Measurements from ENCODE around the gene ZFP69B. TPM values are rescaled to one million over a fixed set of nuclear protein-coding genes. Genes with fewer than 3 reads are reported as not detected.
A peak's percentile ranks its signal among the peaks of the same experiment; 100 is the strongest.

Gene ZFP69B
- total RNA-seq (2014; rRNA removed; shearing (Covaris generic)) = 4.0 and 7.2 TPM in 2 replicates

DNA sequence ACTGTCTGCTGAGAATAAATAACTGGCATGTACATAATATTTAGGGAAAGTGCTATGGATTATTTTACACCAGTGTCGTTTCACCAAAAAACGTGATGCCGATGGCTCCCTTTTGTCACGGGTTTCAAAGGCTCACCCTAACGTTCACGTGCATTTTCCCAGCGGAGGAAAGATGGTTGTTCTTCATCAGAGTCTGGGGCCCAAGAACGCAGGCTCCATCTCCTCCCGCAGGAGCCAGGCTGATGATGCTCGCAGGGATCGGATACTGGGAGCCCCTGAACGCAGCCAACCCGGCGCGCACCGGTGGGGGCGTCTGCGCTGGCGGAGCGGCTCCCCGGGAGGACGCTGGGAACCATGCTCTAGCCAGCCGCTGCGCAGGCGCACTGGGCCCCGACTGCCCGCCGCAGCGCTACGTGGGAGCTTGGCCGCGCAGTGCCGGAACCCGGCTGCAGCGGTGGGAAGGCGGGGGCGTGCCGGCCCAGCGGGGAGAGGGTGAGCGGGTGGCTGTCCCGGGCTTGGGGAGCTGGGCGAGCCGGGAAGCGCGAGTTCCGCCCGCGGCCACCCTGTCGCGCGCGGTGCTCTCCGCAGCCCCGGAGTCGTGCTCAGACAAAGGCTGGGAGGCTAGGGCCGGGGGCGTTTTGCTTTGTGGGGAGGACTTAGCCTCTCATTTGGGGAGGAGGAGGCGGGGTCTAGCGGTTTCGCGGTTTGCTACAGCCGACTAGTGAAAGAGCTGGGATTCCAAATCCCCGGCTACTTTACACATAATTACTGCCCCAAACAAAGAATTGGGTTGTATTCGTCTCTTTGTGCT is at the start of gene ZFP69B:
ZFP69B (plus strand) TSS at position 793 of the 811 bp plus-strand sequence. CDS start 486 bp downstream, outside the sequence.
- peak; percentile 97 for DNase-seq
- Histone ChIP-seq H3K4me3 (ENCODE audit: insufficient read depth, low read depth, low read length) (peak within 1 kb of the TSS; percentile 83), H3K36me3 (replicated peaks; ENCODE audit: control insufficient read depth, insufficient read depth, low read length) (peaks cover 3% of the 10 kb centered on the region), H3K27me3 (ENCODE audit: control insufficient read depth, insufficient read depth, low read length) (no peaks in the 10 kb centered on the region)

- no peak for DNase-seq
- Histone ChIP-seq H3K36me3 (replicated peaks; ENCODE audit: control insufficient read depth, insufficient read depth, low read length) (no peaks in the 10 kb centered on the region), H3K27me3 (ENCODE audit: control insufficient read depth, insufficient read depth, low read length) (no peaks in the 10 kb centered on the region), H3K4me3 (ENCODE audit: insufficient read depth, low read depth, low read length) (no peak overlapping the region)
Measured at GRCh38 chr1:40401473-40402201, 48.6 kb upstream of the ZFP69B start.

DNA sequence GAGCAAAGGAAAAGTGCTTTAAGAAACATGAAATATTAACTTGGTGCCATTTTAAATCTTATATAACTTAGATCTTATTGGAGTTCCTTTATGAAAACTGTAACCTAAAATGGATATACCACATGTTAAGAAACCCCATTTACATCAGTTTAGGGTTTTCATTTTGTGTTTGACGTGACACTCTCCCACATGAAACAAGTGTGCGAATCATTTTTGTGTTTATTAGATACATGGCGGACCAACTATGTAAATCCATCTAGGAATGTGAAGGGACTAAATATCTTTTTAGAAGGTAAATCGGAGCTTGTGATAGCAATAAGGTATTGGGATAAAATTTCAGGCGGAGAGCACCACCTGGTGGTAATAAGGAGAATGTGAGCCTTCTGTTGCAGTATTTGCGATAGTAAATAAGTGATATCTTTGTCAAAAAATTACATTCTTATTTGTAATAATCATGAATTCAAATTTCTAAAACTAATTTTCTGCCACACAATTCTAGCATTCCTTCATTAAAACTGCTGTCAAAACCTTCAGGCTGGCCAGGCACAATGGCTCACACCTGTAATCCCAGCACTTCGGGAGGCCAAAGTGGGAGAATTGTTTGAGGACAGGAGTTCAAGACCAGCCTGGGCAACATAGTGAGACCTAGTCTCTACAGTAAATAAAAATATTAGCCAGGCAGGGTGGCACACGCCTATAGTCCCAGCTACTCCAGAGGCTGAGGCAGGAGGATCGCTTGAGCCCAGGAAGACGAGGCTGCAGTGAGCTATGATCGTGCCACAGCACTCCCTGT is 45.4 kb upstream of the ZFP69B start:
- Histone ChIP-seq H3K36me3 (replicated peaks; ENCODE audit: control insufficient read depth, insufficient read depth, low read length) (no peaks in the 10 kb centered on the region), H3K4me3 (ENCODE audit: insufficient read depth, low read depth, low read length) (no peak overlapping the region), H3K27me3 (ENCODE audit: control insufficient read depth, insufficient read depth, low read length) (no peaks in the 10 kb centered on the region)
- peak; percentile 49 for DNase-seq

DNA sequence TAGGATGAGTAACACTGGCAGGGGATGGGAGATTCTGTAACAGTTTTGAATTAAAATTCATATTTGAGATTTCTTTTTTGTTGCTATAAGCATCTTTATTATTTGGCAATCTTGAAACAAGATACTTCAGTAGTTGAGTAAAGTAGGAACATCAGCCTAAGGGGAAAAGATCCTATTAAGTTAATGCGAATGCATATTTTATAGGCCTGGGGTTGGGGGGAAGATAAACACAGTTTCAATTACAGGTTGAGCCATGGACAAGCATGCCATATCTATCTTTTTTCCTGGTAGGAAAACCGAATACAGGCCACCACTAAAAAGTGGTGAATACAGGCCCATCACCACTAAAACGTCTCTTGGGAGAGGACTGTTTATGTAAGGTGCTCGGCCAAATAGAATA is 44.5 kb upstream of the ZFP69B start:
- no peaks in the 10 kb centered on the region for H3K36me3 ChIP-seq (replicated peaks; ENCODE audit: control insufficient read depth, insufficient read depth, low read length)
- H3K4me3 ChIP-seq (ENCODE audit: insufficient read depth, low read depth, low read length) = no peak overlapping the region
- DNase-seq = no peak
- no peaks in the 10 kb centered on the region for H3K27me3 ChIP-seq (ENCODE audit: control insufficient read depth, insufficient read depth, low read length)

DNA sequence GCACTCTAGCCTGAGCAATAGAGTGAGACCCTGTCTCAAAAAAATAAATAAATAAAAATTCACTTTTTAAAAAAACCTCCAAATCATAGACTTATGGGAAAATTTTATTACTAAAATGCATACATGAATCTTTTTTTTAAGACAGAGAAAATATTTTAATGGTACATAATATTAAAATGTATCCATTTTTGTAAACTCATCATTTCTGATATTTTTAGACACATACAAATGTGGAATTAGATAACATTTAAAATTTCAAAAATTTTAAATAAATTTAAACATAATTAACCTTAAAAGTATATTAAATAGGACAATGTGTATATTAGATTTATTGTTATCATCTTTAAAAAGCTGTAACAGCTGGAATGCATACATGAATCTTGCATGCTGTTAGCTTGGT is 42.8 kb upstream of the ZFP69B start:
- DNase-seq = no peak
- no peaks in the 10 kb centered on the region for H3K36me3 ChIP-seq (replicated peaks; ENCODE audit: control insufficient read depth, insufficient read depth, low read length)
- no peak overlapping the region for H3K4me3 ChIP-seq (ENCODE audit: insufficient read depth, low read depth, low read length)
- no peaks in the 10 kb centered on the region for H3K27me3 ChIP-seq (ENCODE audit: control insufficient read depth, insufficient read depth, low read length)

GRCh38 chr1:40409467-40409866 is 40.8 kb upstream of the ZFP69B start:
- Histone ChIP-seq H3K36me3 (replicated peaks; ENCODE audit: control insufficient read depth, insufficient read depth, low read length) (no peaks in the 10 kb centered on the region), H3K27me3 (ENCODE audit: control insufficient read depth, insufficient read depth, low read length) (no peaks in the 10 kb centered on the region), H3K4me3 (ENCODE audit: insufficient read depth, low read depth, low read length) (no peak overlapping the region)
- DNase-seq = no peak

DNA sequence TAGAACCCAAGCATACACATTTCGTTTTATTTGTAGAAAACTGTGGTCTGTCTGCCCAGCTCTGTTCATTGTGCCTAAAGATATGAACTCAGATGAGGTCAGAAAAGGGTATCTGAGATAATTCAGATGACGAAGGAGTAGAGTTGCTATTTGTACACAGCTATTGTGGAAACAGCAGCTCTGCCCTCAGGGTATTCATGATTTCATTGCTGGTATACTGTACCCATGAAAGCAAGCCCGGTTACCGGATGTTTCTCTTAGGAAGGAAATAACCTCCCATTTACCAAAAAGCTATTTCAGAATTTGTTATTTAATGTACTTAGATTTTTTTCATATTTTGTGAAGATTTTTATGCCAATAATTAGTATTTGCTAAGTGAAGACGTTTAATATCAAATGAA is 39.0 kb upstream of the ZFP69B start:
- no peaks in the 10 kb centered on the region for H3K27me3 ChIP-seq (ENCODE audit: control insufficient read depth, insufficient read depth, low read length)
- no peak for DNase-seq
- no peak overlapping the region for H3K4me3 ChIP-seq (ENCODE audit: insufficient read depth, low read depth, low read length)
- H3K36me3 ChIP-seq (replicated peaks; ENCODE audit: control insufficient read depth, insufficient read depth, low read length) = no peaks in the 10 kb centered on the region

GRCh38 chr1:40411843-40412242 is 38.4 kb upstream of the ZFP69B start:
- Histone ChIP-seq H3K4me3 (ENCODE audit: insufficient read depth, low read depth, low read length) (no peak overlapping the region), H3K36me3 (replicated peaks; ENCODE audit: control insufficient read depth, insufficient read depth, low read length) (no peaks in the 10 kb centered on the region), H3K27me3 (ENCODE audit: control insufficient read depth, insufficient read depth, low read length) (no peaks in the 10 kb centered on the region)
- no peak for DNase-seq

- DNase-seq = no peak
- H3K36me3 ChIP-seq (replicated peaks; ENCODE audit: control insufficient read depth, insufficient read depth, low read length) = no peaks in the 10 kb centered on the region
- no peak overlapping the region for H3K4me3 ChIP-seq (ENCODE audit: insufficient read depth, low read depth, low read length)
- no peaks in the 10 kb centered on the region for H3K27me3 ChIP-seq (ENCODE audit: control insufficient read depth, insufficient read depth, low read length)
Measured at GRCh38 chr1:40413527-40414252, 36.6 kb upstream of the ZFP69B start.

DNA sequence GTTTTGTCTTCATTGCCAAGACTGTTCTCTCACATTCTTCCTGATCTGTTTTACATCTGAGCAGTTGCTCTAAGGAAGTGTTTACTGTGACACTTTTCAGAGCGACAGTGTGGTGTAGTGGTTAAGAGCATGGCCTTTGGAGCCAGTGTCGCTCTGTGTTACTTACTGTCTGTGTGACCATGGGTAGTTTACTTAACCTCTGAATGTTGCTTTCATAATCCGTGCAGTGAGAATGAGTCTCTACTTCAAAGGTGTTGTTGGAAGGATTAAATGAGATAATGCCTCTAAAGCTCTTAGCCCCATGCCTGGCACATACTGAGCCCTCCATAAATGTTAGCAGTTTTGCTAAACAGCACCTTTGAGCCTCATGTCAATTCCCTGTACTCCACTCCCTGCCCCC is 35.9 kb upstream of the ZFP69B start:
- H3K27me3 ChIP-seq (ENCODE audit: control insufficient read depth, insufficient read depth, low read length) = no peaks in the 10 kb centered on the region
- H3K4me3 ChIP-seq (ENCODE audit: insufficient read depth, low read depth, low read length) = no peak overlapping the region
- no peak for DNase-seq
- no peaks in the 10 kb centered on the region for H3K36me3 ChIP-seq (replicated peaks; ENCODE audit: control insufficient read depth, insufficient read depth, low read length)

- Histone ChIP-seq H3K36me3 (replicated peaks; ENCODE audit: control insufficient read depth, insufficient read depth, low read length) (no peaks in the 10 kb centered on the region), H3K27me3 (ENCODE audit: control insufficient read depth, insufficient read depth, low read length) (no peaks in the 10 kb centered on the region), H3K4me3 (ENCODE audit: insufficient read depth, low read depth, low read length) (no peak overlapping the region)
- no peak for DNase-seq
Measured at GRCh38 chr1:40416709-40417108, 33.6 kb upstream of the ZFP69B start.

GRCh38 chr1:40421431-40422384 is 28.6 kb upstream of the ZFP69B start:
- no peak overlapping the region for H3K4me3 ChIP-seq (ENCODE audit: insufficient read depth, low read depth, low read length)
- no peaks in the 10 kb centered on the region for H3K27me3 ChIP-seq (ENCODE audit: control insufficient read depth, insufficient read depth, low read length)
- H3K36me3 ChIP-seq (replicated peaks; ENCODE audit: control insufficient read depth, insufficient read depth, low read length) = no peaks in the 10 kb centered on the region
- DNase-seq = no peak

- Histone ChIP-seq H3K27me3 (ENCODE audit: control insufficient read depth, insufficient read depth, low read length) (no peaks in the 10 kb centered on the region), H3K4me3 (ENCODE audit: insufficient read depth, low read depth, low read length) (no peak overlapping the region), H3K36me3 (replicated peaks; ENCODE audit: control insufficient read depth, insufficient read depth, low read length) (no peaks in the 10 kb centered on the region)
- DNase-seq = no peak
Measured at GRCh38 chr1:40422630-40423263, 27.5 kb upstream of the ZFP69B start.
